SK-N-SH treated with all-trans-retinoic acid at 6 μM for 48 hours (cell line): ENCODE data around the gene SYTL3.

Experiments used
- RARB ChIP-seq: fragments of 250-450 bp; sonication (Bioruptor Pico); IDR thresholded peaks from 2 replicates; pipeline ENCODE4 v1.8.0; 2021; ENCODE audit warnings: mild to moderate bottlenecking, moderate library complexity
- ZNF565 ChIP-seq: fragments of 450-650 bp; formaldehyde crosslinking; conservative IDR thresholded peaks from 2 replicates; pipeline ENCODE4 v1.5.0; 2020; ENCODE audit warnings: low read depth, mild to moderate bottlenecking, moderate library complexity
- ZNF70 ChIP-seq: fragments of 450-650 bp; formaldehyde crosslinking; IDR thresholded peaks from 2 replicates; pipeline ENCODE4 v1.5.0; 2020; ENCODE audit warnings: mild to moderate bottlenecking, moderate library complexity
- TF ChIP-seq, protein P1 (sequence below): fragments of 250-450 bp; sonication (Bioruptor Pico); IDR thresholded peaks from 2 replicates; pipeline ENCODE4 v1.5.1; 2021; ENCODE audit warnings: mild to moderate bottlenecking, moderate library complexity

DNA sequence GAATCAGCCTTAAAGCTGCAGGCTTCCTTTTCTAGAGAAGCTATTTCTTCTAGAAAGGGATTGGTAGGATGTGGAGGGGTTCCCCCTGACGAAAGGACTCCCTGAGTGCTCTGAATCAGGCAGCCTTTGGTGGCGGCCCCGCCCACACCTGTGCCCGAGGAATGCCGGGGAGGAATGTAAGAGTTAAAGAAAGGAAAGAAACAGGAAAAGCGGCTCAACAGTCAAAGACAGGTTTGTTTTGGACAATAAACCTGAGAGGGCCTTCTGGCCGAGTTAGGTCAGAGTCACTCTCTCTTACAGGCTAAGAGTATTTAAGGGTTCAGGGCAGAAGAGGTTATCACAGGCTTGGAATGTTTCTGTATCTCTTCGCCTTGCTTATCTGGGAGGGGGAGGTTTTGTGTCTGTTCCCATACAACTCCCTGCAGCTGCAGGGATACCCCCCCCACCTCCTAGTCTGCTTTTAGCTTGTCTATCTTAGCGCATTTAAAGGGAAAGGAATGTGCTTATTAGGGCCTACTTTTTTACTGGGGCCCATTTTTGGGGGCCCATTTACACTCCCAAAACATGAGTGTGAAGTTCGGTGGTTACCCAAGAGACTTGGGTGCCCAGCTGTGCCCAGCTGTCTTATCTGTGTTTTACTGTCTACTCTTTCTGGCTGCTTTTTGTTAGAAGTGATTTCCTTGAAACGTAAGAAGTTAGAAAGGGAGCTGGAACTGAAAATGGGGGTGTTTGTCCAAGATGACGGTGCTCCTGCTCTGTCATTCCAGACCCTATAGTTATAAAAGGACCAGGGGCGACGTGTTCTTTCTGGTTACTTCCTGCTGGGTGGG lies 38.1 kb upstream of the SYTL3 start:
- TF ChIP-seq ZNF70 (CRISPR knock-in tag), result no peak
- no peak for TF ChIP-seq RARB (CRISPR knock-in tag)
- TF ChIP-seq ZNF565, result no peak
- TF ChIP-seq, protein P1, sequence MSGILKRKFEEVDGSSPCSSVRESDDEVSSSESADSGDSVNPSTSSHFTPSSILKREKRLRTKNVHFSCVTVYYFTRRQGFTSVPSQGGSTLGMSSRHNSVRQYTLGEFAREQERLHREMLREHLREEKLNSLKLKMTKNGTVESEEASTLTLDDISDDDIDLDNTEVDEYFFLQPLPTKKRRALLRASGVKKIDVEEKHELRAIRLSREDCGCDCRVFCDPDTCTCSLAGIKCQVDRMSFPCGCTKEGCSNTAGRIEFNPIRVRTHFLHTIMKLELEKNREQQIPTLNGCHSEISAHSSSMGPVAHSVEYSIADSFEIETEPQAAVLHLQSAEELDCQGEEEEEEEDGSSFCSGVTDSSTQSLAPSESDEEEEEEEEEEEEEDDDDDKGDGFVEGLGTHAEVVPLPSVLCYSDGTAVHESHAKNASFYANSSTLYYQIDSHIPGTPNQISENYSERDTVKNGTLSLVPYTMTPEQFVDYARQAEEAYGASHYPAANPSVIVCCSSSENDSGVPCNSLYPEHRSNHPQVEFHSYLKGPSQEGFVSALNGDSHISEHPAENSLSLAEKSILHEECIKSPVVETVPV (CRISPR knock-in tag), result no peak
